Measurements from ENCODE around the gene TINCR. TPM values are rescaled to one million over a fixed set of nuclear protein-coding genes. Genes with fewer than 3 reads are reported as not detected.

TINCR gene
- total and polyA plus RNA-seq, 10 donors: 0.05 to 0.73 (median 0.26) TPM; not detected in 2

- TF ChIP-seq POLR2A (IDR thresholded peaks at IDR 0.05): no peak
- TF ChIP-seq, protein P1, sequence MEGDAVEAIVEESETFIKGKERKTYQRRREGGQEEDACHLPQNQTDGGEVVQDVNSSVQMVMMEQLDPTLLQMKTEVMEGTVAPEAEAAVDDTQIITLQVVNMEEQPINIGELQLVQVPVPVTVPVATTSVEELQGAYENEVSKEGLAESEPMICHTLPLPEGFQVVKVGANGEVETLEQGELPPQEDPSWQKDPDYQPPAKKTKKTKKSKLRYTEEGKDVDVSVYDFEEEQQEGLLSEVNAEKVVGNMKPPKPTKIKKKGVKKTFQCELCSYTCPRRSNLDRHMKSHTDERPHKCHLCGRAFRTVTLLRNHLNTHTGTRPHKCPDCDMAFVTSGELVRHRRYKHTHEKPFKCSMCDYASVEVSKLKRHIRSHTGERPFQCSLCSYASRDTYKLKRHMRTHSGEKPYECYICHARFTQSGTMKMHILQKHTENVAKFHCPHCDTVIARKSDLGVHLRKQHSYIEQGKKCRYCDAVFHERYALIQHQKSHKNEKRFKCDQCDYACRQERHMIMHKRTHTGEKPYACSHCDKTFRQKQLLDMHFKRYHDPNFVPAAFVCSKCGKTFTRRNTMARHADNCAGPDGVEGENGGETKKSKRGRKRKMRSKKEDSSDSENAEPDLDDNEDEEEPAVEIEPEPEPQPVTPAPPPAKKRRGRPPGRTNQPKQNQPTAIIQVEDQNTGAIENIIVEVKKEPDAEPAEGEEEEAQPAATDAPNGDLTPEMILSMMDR (IDR thresholded peaks at IDR 0.05 in 8 of 11, conservative IDR thresholded peaks at IDR 0.05 in 3 of 11): no peak
- 85 to 91% (median 88%) methylated on average over 5 of the region's 5 CpGs for WGBS, 5 donors
- Histone ChIP-seq H3K27ac (no peak overlapping the region), H3K4me3 (no peak overlapping the region), H3K9me3 (no peaks in the 10 kb centered on the region), H3K36me3 (no peaks in the 10 kb centered on the region), H3K4me1 (no peaks in the 10 kb centered on the region), H3K27me3 (replicated peaks in 1 of 7) (peaks cover 0 to 16% (median 0%) of the 10 kb centered on the region in 7 donors)
- intact Hi-C loops (cut with DNase I; ENCODE audit: low total_unique reads): no loop called here
- DNase-seq: no peak
Measured at GRCh38 chr19:5545051-5545450, 22.7 kb downstream of the TINCR start.

- no peak overlapping the region for H3K27ac ChIP-seq
- H3K27me3 ChIP-seq (replicated peaks in 1 of 7): peaks cover 0 to 40% (median 22%) of the 10 kb centered on the region in 7 donors
- no peaks in the 10 kb centered on the region for H3K36me3 ChIP-seq
- H3K4me1 ChIP-seq: no peaks in the 10 kb centered on the region
- DNase-seq: no peak
- no peak overlapping the region for H3K4me3 ChIP-seq
- WGBS, 5 donors: 43 to 52% (median 44%) methylated on average over 8 of the region's 8 CpGs
- H3K9me3 ChIP-seq: no peaks in the 10 kb centered on the region
- TF ChIP-seq, protein P1 (IDR thresholded peaks at IDR 0.05 in 8 of 11, conservative IDR thresholded peaks at IDR 0.05 in 3 of 11): no peak
- no peak for TF ChIP-seq POLR2AphosphoS5 (IDR thresholded peaks at IDR 0.05)
- no peak for TF ChIP-seq POLR2A (IDR thresholded peaks at IDR 0.05)
- intact Hi-C loops (cut with DNase I; ENCODE audit: low total_unique reads): no loop called here
Measured at GRCh38 chr19:5542665-5543064, 25.1 kb downstream of the TINCR start.

- 78 to 89% (median 85%) methylated on average over 7 of the region's 7 CpGs for WGBS, 5 donors
- Histone ChIP-seq H3K36me3 (no peaks in the 10 kb centered on the region), H3K4me3 (no peak overlapping the region), H3K27me3 (replicated peaks in 1 of 7) (peaks cover 0 to 48% (median 27%) of the 10 kb centered on the region in 7 donors), H3K27ac (no peak overlapping the region), H3K4me1 (no peaks in the 10 kb centered on the region), H3K9me3 (peaks cover 0 to 2% (median 0%) of the 10 kb centered on the region in 8 donors)
- intact Hi-C loops (cut with DNase I; ENCODE audit: low total_unique reads): no loop called here
- DNase-seq: no peak
- no peak for TF ChIP-seq POLR2A (IDR thresholded peaks at IDR 0.05)
- TF ChIP-seq POLR2AphosphoS5 (IDR thresholded peaks at IDR 0.05): no peak
- TF ChIP-seq, protein P1 (IDR thresholded peaks at IDR 0.05 in 8 of 11, conservative IDR thresholded peaks at IDR 0.05 in 3 of 11): no peak
Measured at GRCh38 chr19:5541456-5541855, 26.3 kb downstream of the TINCR start.

- Histone ChIP-seq H3K9me3 (peaks cover under 1 to 15% (median 7%) of the 10 kb centered on the region in 8 donors), H3K4me3 (no peak overlapping the region), H3K36me3 (no peaks in the 10 kb centered on the region), H3K27me3 (replicated peaks in 1 of 7) (peaks cover 0 to 56% (median 33%) of the 10 kb centered on the region in 7 donors), H3K27ac (no peak overlapping the region), H3K4me1 (no peaks in the 10 kb centered on the region)
- no peak for DNase-seq
- 88 to 94% (median 92%) methylated on average over 10 of the region's 10 CpGs for WGBS, 5 donors
- intact Hi-C loops (cut with DNase I; ENCODE audit: low total_unique reads): no loop called here
- no peak for TF ChIP-seq POLR2AphosphoS5 (IDR thresholded peaks at IDR 0.05)
- TF ChIP-seq, protein P1 (IDR thresholded peaks at IDR 0.05 in 8 of 11, conservative IDR thresholded peaks at IDR 0.05 in 3 of 11): no peak
- no peak for TF ChIP-seq POLR2A (IDR thresholded peaks at IDR 0.05)
Measured at GRCh38 chr19:5540208-5540607, 27.5 kb downstream of the TINCR start.
